Endothelial cell of umbilical vein (primary cell): ENCODE measurements around the gene ATOX1.

Experiments
- CTCF ChIP-seq, 2 donors: IDR thresholded peaks; 1 replicate in 1 of 2; 2 replicates in 1 of 2; pipeline ENCODE4 v1.5.1; 2011; ENCODE audit warnings: low read length in 2 of 2, mild to moderate bottlenecking in 2 of 2, moderate library complexity in 2 of 2, control low read depth in 1 of 2, inconsistent platforms in 1 of 2, low read depth in 1 of 2; ENCODE audit not compliant: insufficient read depth in 1 of 2; ENCODE audit errors: extremely low read depth in 1 of 2
- EZH2 ChIP-seq: IDR thresholded peaks from 2 replicates; pipeline ENCODE4 v1.6.1; 2012; ENCODE audit warnings: borderline replicate concordance, low read depth, mild to moderate bottlenecking, moderate library complexity, low read length, inconsistent platforms; ENCODE audit not compliant: severe bottlenecking
- GATA2 ChIP-seq: IDR thresholded peaks from 2 replicates; pipeline ENCODE4 v1.7.0; 2011; ENCODE audit warnings: low read depth, mild to moderate bottlenecking, moderate library complexity, mixed read lengths, low read length; ENCODE audit not compliant: insufficient read length, insufficient read depth
- JUN ChIP-seq: IDR thresholded peaks from 2 replicates; pipeline ENCODE4 v1.6.1; 2011; ENCODE audit warnings: borderline replicate concordance, low read depth; ENCODE audit not compliant: insufficient read length, insufficient read depth
- MAX ChIP-seq: IDR thresholded peaks from 2 replicates; pipeline ENCODE4 v1.6.1; 2011; ENCODE audit not compliant: insufficient read depth, insufficient read length
- MYC ChIP-seq: IDR thresholded peaks from one replicate; pipeline ENCODE4 v1.6.1; 2011; ENCODE audit warnings: mild to moderate bottlenecking, low read depth, low read length
- POLR2A ChIP-seq: IDR thresholded peaks from 2 replicates; pipeline ENCODE4 v1.6.1; 2012; ENCODE audit warnings: low read depth, mild to moderate bottlenecking, control low read depth, low read length
- POLR2AphosphoS5 ChIP-seq: IDR thresholded peaks from 2 replicates; pipeline ENCODE4 v1.6.1; 2012; ENCODE audit warnings: low read depth, mild to moderate bottlenecking, control low read depth, low read length, moderate library complexity; ENCODE audit not compliant: insufficient read depth

- TF ChIP-seq POLR2A = no peak
- no peak for TF ChIP-seq CTCF (IDR thresholded peaks at IDR 0.05; ENCODE audit: extremely low read depth in 1 of 2, insufficient read depth in 1 of 2, low read depth in 1 of 2, low read length in 2 of 2)
- TF ChIP-seq EZH2 = no peak
- TF ChIP-seq POLR2AphosphoS5 = no peak
- TF ChIP-seq MAX = peak; percentile 16
- no peak for TF ChIP-seq JUN
- no peak for TF ChIP-seq MYC
- TF ChIP-seq GATA2 = no peak
These were observed 12.2 kb upstream of the ATOX1 start for GRCh38 chr5:151770383-151771258.
